Measurements from ENCODE around the gene MRPL34.
"Not testable (repeated sequence)": the region's sequence is repeated elsewhere in the genome, so short reads cannot be mapped to it uniquely, and the experiment has no call there.

MRPL34 gene

GRCh38 chr19:17286263-17286662 lies 19.4 kb upstream of the MRPL34 start:
- DNase-seq: no peak

- no peak for DNase-seq
Observed at GRCh38 chr19:17286752-17287151, 18.9 kb upstream of the MRPL34 start.

- no peak for DNase-seq
Observed at GRCh38 chr19:17289489-17289888, 16.2 kb upstream of the MRPL34 start.

DNA sequence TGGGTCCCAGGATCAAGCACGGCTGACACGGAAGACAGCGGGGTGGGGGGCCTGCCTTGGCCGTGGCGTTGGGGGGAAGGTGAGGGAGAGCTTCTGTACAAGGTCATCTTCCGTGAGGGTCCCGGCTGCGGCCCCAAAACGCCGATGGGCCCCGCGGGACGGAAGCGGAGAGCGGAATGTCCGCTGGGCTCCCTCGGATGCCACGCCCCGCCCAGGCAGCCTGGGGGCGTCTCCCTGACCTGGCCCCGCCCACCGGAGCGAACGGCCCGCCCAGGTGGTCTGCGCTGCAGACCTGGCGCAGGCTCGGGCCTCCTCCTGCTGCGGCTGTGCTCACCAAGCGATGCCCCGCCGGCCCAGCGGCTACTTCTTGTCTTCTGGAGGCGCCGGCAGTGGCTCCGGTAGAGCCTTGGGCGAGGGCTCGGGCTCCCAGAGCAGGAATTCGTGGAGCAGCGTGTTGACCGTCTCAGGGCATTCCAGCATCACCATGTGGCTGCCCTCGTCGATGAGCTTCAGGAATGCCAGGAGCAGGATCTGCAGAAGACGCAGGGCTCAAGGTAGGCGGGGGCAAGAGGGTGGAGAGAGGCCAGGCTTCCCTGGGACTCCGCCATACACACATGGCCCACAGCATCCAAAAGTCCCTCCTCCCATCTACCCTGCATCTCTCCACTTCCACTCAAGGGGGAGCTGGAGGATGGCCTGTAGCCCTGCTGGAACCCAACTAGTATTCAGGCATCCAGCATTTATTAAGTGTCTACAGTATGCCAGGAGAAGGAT lies 13.2 kb upstream of the MRPL34 start:
- no peak for DNase-seq

- DNase-seq: no peak
Observed at GRCh38 chr19:17293605-17294004, 12.1 kb upstream of the MRPL34 start.

DNA sequence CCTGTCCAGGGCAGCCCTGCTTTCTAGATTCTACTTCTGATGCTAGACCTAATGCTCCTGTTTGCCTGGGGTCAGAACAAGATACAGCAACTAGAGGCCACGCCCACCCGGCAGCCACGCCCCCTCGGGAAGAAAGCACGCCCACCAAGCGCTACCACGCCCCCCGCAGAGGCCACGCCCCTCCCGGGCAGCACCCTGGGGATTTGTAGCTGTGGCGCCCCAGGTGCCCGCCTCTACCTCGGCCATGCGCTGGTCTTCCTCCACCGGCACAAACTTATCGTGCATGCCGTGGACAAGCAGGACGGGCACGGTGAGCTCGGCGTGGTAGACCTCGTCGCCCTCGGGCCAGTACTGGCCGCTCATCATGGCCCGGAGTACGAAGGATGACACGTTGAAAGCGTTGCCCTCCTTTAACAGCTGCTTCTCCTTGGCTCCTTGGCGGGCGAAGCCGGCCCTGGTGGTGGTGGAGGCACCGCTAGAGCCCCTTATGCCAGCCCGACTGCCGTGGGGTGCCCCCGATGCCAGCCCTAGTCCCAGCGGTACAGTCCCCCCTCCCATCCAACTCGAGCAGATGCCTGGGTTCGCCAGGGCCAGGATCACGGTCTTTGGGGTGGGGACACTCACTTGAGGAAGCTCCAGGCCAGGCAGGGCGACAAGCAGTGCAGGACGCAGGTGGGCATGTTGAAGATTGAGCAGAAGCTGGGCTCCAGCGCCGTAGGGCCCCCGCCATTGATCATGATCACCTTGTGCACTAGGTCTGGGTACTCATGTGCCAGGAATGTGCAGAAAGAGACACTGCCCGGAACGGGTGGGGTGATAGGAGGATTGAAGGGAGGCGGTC lies 11.4 kb upstream of the MRPL34 start:
- no peak for DNase-seq

- DNase-seq: not testable (repeated sequence)
Observed at GRCh38 chr19:17295551-17295950, 10.1 kb upstream of the MRPL34 start.

DNA sequence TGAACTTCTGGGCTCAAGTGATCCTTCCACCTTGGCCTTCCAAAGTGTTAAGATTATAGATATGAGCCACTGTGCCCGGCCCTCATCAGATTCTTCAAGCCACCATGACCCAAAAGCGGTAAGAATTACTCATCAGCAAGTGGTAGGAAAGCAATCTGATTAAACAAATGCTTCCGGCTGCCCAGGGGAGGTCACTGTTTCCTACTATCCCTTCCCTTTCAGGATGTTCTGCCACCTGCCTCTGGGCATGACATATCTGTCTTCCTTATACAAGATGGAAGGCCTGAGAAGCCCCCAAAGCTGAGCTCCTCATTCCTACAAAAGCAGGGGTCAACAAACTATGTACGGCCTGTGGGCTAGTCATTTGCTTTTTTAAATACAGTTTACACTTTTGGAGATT lies 9.4 kb upstream of the MRPL34 start:
- no peak for DNase-seq

DNA sequence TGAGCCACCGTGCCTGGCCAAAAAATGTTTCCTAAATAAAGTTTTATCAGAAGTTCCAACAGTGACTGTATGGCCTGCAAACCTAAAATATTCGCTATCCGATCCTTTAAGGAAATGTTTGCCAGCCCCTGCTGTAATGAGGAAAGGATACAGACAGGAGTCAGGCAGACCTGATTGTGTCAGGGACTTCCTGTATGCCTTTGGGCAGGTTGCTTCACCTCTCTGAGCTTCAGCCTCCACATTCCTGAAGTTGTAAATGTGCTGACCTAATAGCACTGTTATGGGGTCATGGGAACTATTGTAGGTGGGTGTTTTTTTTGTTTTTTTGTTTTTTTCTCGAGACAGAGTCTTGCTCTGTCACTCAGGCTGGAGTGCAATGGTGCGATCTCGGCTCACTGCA lies 8.7 kb upstream of the MRPL34 start:
- no peak for DNase-seq

- DNase-seq: no peak
Observed at GRCh38 chr19:17300992-17301619, 4.6 kb upstream of the MRPL34 start.

- no peak for DNase-seq
Observed at GRCh38 chr19:17302391-17303166, 3.1 kb upstream of the MRPL34 start.

DNA sequence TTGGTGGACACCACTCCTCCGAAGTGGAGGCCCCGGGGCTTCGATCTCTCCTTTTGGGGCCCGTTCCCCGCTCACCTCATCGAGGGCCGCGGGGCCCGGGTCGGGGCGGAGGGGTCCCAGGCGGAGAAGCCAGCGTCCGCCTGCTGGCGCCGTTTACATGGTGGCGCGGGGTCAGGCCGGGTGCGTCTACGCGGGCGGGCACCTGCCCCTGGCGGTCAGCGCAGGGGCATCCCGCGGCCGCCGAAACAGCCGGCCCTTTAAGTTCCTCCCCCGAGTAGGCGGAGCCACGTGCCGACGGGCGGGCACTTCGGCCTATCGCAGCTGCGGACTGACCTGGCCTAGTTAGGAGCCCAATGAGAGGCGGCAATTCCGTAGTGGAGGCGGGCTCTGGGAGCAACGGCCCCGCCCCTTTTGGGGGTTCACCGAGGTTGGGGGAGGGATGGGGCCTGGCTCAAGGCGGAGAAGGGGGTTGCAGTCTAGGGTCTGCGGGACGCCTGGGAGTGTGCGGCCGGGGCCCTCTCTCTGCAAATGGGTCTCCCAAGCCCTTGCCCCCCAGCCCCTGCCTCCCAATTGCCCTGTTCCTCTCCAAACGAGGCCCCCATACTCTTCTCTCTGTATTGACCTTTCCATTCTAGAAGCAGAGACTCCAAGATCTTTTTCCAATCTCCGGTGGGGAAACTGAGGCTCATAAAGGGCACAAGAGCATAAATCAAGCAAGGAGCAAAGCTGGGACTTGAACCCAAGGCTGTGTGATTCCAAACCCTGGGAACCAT lies 2.3 kb upstream of the MRPL34 start, which contains the start of gene ABHD8:
Gene ABHD8 (minus strand): TSS at position 259 of the 773 bp plus-strand sequence. CDS start 1,809 bp downstream, outside the sequence.
- peak; percentile 93 for DNase-seq

GRCh38 chr19:17303940-17304267 lies 1.8 kb upstream of the MRPL34 start:
- no peak for DNase-seq

- no peak for DNase-seq
Observed at GRCh38 chr19:17304386-17305215, 1.1 kb upstream of the MRPL34 start.

DNA sequence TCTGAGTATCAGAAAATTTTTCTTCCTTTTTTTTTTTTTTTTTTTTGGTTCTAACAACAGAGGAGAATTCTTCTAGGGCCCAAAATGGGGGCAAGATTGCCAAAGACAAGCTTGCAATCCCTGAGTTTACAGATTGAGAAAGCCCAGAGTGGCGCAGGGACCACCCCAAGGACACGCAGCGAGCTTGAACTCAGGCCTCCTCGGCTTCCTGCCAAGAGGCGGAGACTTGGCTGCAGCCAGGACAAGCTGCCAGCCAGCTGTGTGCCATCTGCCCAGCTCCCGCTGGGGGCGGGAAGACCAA lies 506 bp upstream of the MRPL34 start:
- no peak for DNase-seq

- DNase-seq: no peak
Observed at GRCh38 chr19:17306285-17306714, 628 bp downstream of the MRPL34 start.

DNA sequence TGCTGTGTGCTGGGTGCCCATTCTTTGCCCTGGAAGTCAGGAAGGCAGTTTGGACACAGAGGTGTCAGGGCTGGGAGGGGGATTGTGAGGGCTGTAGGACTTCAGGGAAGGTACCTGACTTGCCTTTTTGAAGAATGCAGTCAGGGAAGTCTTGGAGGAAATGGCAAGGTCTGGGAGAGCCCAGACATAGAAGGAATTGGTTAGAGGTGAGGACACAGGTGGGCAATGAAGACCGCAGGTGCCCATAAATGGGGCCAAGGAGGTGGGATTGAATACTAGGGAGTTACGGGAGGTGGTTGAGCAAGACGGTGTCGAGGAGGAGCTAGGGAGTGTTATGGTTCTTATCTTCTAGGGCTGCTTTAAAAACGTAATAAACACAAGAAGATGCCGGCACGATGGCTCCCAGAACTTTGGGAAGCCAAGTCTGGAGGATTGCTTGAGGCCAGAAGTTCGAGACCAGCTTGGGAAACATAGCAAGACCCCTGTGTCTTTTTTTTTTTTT lies 2.3 kb downstream of the MRPL34 start:
- no peak for DNase-seq

DNA sequence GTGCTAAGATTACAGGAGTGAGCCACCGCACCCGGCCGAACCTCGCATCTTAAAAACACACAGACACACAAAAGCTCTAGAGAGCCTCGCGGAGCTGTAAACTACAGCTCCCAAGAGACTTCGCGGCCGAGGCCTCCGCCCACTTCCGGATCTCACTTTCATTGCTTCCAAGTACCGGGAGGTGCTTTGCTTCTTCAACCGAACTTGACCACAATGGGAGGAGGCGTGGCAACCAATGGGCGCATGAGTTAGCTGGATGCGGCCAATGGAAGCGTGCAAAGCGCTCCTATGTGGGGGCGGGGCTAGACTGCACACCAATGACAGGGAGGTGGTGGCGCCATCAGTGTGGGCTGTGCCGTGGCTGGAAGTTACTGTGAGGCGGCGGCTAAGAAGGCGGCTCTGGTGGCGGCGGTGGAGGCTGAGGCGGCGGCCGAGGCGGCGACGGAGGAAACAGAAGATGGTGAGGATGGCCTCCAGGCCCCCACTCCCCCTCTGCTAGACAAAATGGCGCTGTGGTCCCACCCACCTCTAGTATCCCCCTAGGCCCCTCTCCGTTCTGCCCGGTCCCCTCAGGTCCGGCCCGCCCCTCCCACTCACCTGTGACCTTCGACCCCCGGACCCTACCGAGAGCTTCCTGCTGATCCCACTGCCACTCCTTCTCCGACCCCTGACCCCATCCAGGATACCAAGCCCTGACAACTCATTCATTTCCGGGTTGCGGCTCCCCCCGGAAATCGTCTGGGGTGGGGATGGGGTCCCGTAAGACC lies 3.7 kb downstream of the MRPL34 start, which contains the start of gene DDA1:
Gene DDA1 (plus strand): TSS at position 366 of the 767 bp plus-strand sequence. CDS start 92 bp downstream, at position 458.
- peak; percentile 100 for DNase-seq

DNA sequence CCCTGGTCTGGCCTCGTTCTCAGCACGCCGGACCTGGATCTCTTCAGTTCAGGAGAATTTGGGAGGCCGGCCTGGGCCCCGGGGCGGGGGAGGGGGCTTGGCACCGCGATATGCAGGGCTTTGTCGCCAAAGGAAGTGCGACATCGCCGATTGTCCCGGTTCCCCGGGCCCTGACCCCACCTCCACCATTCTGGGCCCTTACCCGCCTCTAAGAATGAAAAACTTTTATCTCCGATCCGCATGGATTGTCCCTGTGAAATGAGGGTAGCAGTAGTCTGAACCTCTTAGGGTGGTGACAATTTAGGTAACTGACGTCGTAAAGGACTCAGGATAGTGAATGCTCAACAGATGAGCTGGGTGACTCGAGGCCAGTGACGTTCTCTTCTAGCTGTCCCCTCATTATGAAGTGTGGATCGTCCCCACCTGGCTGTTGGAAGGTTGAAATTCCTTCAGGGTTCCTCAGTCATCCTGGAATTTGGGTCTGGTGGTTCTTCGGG lies 4.3 kb downstream of the MRPL34 start:
- DNase-seq: no peak

Data from NCI-H1105 treated with DMSO at 0.1 percent for 48 hours (cell line).